Measurements from ENCODE around the gene VPS26A.

- TF ChIP-seq, protein P1, sequence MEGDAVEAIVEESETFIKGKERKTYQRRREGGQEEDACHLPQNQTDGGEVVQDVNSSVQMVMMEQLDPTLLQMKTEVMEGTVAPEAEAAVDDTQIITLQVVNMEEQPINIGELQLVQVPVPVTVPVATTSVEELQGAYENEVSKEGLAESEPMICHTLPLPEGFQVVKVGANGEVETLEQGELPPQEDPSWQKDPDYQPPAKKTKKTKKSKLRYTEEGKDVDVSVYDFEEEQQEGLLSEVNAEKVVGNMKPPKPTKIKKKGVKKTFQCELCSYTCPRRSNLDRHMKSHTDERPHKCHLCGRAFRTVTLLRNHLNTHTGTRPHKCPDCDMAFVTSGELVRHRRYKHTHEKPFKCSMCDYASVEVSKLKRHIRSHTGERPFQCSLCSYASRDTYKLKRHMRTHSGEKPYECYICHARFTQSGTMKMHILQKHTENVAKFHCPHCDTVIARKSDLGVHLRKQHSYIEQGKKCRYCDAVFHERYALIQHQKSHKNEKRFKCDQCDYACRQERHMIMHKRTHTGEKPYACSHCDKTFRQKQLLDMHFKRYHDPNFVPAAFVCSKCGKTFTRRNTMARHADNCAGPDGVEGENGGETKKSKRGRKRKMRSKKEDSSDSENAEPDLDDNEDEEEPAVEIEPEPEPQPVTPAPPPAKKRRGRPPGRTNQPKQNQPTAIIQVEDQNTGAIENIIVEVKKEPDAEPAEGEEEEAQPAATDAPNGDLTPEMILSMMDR (IDR thresholded peaks at IDR 0.05; ENCODE audit: poor library complexity) = no peak
- no peak for TF ChIP-seq EZH2phosphoT487 (IDR thresholded peaks at IDR 0.05; ENCODE audit: low read depth, severe bottlenecking, unreplicated experiment)
These were observed 58.0 kb downstream of the VPS26A start for GRCh38 chr10:69182005-69182404.

Data from hepatocyte (in vitro differentiated cells).